ENCODE data around the gene BAG2.

Gene BAG2

DNA sequence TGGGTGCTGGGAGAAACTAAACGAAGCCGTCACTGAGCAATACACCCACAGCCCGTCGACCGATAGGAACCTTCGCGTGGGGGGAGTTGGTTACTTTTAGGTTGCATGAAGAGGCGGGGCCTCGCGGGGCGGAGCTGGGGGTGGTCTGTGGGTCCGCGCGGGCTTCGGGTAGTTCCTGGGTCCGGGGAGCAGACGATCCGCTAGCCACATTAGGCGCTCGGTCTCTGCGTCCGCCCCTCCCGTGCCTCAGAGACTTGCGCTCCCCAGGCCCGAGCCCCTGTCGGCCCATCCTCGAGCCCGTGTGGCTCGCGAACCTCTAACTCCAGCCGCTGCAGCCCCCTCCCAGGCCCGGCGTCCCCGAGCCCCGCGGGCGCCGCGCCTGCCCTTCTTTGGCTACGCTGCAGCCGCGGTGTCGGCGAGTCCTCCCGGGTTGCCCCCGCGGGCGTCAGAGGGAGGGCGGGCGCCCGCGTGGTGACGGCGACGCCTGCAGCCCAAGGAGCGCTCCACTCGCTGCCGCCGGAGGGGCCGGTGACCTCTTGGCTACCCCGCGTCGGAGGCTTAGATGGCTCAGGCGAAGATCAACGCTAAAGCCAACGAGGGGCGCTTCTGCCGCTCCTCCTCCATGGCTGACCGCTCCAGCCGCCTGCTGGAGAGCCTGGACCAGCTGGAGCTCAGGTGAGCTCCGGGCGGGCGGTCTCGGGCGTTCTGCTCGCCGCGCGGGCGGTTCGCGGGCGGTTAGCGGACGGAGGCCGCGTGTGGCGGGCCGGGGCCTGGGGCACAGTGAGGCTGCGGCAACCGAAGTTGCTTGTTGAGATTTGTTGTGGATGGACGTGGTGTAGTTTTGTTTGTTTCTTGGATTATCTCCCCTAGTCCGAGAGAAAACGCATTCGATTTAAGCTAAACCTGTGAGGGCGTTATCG, at the start of gene BAG2:
TSS of gene BAG2 (plus strand) at position 191 of the 920 bp plus-strand sequence. CDS start at position 563, 372 bp downstream.
- peak; percentile 89 for DNase-seq

DNA sequence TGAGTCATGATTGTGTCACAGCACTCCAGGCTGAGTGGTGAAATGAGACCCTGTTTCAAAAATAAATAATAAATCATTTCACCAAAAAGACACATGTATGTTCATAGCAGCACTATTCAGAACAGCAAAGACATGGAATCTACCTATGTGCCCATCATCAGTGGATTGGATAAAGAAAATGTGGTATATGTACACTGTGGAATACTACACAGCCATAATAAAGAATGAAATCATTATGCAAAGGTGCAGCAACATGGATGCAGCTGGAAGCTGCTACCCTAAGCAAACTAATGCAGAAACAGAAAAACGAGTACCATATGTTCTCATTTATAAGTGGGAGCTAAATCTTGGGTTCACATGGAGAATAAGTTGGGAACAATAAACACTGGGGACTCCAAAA, 49.0 kb upstream of the BAG2 start:
- DNase-seq, result no peak

GRCh38 chr6:57127763-57128162, 44.4 kb upstream of the BAG2 start:
- DNase-seq, result no peak

DNA sequence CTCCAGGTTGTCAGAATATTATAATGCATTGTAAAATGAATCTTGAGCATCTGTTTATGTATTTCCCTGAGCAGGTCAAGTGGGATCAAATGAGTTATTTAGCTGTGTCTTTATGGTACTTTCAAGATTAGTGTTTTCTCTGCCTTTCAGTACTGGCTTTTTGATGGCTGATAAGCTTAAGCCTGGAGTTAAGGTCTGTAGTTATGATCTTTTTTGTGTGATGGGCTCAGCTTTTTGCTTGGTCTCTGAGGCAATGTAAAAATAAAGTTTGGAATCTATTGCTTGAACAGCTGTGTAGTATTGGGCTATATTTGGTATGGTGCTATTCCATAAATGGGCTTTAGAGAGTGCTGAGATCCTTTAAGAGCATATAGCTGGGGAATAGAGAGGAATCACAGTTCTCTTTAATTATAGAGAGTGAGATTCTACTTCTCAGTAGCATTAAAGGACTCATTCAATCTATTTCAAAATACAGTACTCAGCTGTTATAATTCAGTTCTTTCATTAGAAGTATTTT, 41.4 kb upstream of the BAG2 start:
- DNase-seq, result no peak

- no peak for DNase-seq
These were observed 37.2 kb upstream of the BAG2 start for GRCh38 chr6:57134954-57135353.

DNA sequence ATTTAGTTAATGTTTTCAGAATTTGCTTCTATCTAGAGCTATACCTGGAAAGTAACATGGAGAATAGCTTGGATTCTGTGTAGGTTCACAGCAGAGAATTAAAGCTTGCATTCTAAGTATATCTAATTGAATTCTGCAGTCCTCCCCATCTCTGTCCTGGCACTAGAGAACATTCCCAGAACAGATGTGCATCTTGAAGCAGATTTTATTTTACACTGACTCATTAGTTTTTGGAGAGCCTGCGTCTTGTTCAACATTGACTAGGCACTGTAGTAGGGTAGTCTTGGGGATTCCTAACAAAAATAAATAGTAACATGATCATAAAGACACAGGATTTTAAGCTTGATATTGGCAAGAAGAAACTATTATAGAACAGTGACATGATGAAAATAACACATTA, 36.2 kb upstream of the BAG2 start:
- DNase-seq, result no peak

GRCh38 chr6:57137350-57137749, 34.8 kb upstream of the BAG2 start:
- DNase-seq, result no peak

GRCh38 chr6:57138026-57138425, 34.1 kb upstream of the BAG2 start:
- DNase-seq, result no peak

DNA sequence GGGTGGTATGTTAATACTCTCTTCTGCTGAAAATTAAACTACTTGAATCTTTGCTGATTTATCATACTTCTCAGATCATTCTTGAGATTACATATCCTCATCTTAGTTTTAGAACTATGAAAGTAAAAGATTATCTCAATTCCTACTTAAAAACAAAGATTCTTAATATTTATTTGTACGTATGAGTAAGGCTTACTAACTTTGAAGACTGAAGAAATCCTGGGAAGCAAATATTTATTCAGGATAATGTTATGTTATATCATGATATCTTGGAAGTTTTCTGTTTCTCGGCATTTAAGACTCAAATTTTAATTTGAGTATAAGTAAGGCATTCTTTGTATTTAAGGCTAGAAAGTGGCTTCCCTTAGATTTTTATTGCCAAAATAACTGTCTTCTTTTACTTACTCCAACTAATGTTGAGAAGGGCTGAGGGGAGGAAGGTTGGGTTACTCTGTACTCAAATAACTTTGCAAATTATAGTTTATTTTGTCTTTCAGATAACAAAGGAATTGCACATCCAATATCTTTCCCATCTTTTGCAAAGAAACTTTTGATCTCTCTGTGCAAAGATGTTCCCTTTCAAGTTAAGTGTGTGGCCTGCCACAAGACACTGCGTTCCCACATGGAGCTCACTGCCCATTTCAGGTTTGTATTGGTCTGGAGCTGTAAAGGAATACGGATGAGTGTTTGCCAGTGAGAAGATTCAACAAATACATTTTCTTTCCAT, 30.5 kb upstream of the BAG2 start:
- no peak for DNase-seq

GRCh38 chr6:57142178-57142525, 30.0 kb upstream of the BAG2 start:
- DNase-seq, result no peak

- DNase-seq, result no peak
These were observed 28.4 kb upstream of the BAG2 start for GRCh38 chr6:57143690-57144089.

GRCh38 chr6:57147401-57147800, 24.7 kb upstream of the BAG2 start:
- no peak for DNase-seq

- DNase-seq, result no peak
These were observed 23.9 kb upstream of the BAG2 start for GRCh38 chr6:57147955-57148858.

DNA sequence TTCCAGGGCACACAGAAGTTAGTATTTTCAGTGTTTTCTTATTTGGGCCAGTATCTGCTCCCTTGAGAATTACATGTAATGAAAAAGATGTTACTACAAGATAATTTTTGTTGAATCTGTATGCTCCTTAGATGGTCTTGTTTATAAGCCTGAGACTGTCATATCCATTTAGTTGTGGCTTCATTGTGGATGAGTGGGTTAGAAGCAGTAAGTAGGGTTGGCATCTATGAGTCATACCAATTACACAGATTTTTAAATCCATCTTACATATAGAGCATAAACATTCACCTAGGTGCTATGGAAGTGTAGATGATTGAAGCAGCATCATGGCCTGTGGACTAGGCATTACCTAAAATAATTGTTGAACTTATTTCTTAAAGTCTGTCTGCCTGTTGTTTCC, 13.5 kb upstream of the BAG2 start:
- no peak for DNase-seq

DNA sequence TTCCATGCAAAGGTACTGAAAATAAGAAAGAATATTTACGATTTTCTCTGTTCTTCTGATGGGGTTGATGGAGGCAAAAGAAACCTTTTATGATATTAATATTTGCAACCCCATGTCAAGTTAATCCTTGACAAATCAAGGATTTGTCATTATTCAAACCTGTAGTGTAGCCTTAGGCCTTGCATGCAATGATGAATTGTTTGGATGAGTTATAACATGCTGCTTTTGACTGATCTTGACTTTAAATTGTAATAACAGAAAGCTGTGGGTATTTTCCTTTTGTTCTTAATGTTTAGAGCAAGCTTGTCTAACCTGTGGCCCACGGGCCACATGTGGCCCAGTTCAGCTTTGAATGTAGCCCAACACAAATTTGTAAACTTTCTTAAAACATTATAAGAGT, 13.0 kb upstream of the BAG2 start:
- no peak for DNase-seq

DNA sequence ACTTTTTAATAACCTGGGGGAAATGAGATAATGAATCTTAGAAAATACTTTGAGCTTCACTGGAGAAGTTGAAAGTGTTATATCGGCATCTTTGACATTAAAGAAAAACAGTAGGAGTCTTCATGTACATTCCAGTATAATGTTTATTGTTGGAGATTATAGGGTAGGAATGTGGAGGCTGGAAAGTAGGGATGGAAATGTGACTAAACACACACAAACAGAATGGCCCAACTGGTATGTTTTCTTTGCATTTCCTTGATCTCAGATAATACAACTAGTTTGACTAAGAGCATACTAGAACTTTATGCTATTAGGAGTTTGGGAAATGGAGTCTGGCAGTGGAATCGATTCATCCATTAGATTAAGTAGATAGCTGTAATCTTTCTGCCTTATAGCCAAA, 10.1 kb upstream of the BAG2 start:
- DNase-seq, result no peak

- no peak for DNase-seq
These were observed 9.6 kb upstream of the BAG2 start for GRCh38 chr6:57162516-57162915.

DNA sequence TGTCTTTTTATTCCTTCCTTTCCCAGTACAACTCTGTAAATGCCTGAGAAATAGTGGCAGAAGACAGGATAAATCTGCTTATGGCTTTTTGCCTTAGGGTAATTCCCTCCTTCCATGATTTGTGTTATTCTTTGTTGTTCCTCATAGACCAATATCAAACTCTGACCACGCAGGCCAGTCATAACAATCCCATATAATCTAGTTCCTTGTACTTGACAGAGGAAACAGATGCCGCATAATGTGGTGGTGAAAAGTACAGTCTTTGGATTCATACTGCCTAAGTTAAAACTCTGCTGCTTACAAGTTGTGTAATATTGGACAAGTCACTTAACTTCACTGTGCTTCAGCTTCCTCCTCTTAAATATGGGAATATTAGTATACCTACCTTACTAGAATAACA, 8.2 kb upstream of the BAG2 start:
- DNase-seq, result no peak

- no peak for DNase-seq
These were observed 7.0 kb upstream of the BAG2 start for GRCh38 chr6:57165080-57165479.

DNA sequence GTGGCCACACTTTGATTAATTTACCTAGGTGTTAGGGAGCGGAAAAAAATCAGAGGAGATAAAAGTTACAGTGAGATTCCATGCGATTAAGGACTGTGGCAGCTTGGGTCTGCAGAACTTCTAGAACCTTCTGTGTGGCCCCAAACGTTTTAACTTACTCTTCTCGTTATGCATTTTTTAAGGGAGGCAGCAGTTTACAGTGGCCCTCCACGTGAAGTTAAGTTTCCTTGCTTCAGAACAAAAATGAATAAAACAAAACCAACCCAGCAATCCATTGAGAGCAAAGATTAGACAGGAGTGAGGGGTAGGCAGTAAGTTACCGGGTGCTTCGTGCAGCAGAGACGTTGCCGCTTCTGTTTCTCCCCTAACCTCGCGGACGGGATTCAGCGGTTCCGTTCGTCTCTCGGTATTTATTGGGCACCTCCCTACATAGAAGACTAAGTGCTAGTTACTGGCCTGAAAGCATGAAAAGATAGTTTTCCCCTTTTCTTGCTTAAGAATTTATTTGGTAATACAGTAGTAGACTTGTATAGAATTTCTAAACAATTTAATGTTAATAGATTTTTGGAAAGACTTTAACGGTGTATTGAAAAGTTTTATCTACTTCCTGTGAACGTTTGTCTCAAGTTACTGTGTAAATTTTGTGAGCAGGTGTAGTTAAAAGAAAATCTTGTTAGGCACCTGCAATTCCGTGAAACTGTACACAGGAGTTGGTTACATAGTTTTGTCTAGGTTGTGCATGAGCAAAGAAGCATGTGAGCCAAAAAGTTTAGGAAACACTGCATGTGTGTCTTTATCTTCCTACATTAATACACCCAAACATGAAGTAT, 1.1 kb downstream of the BAG2 start:
- peak; percentile 13 for DNase-seq

DNA sequence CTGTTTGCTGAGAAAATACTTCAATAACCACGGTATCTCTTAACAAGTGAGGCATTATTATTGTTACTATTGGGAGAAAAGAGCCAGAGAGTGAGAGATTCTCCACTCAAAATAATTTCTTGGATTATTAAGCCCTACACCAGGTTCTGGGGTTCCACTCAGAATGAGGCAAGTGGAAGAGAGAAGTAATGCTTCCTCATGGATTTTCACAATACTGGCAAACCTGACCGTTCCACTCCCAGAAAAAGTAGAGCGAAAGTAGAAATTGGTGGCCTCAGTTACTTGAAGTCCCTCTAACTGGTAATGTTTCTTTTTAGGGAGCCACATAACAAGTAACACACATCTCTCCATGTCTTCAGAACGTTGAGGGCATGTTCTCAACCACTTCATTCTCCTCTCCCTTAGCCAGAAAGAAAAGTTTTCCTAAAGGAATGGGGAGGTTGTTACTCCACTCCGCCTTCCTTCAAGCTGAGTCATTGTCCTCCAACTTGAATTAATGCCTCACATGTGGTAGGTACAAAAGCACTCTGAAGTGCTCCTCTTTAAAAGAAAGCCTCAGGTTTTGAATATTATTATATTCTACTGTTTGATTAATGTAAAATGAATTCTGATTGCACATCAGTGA, 1.9 kb downstream of the BAG2 start:
- DNase-seq, result no peak

- DNase-seq, result no peak
These were observed 2.4 kb downstream of the BAG2 start for GRCh38 chr6:57174511-57174907.

Measured in stimulated activated CD4-positive, alpha-beta T cell treated with anti-CD3 and anti-CD28 coated beads, Interleukin-4, amount 100 ng/mL, for 1 hour (primary cell).